Fibroblast of skin of right quadriceps (primary cell): ENCODE data around the gene CGRRF1.

ENCODE experiments used
- DNase-seq: peaks from one replicate; pipeline ENCODE4 v3.0.0-alpha.2; 2013

Gene CGRRF1

GRCh38 chr14:54509546-54510501 is at the start of gene CGRRF1:
CGRRF1 (plus strand) TSS chr14:54509906; CDS start chr14:54509960, 54 bp downstream.
- peak; percentile 99 for DNase-seq

GRCh38 chr14:54462048-54462447 is 47.7 kb upstream of the CGRRF1 start:
- DNase-seq = no peak

GRCh38 chr14:54465654-54466053 is 44.1 kb upstream of the CGRRF1 start:
- no peak for DNase-seq

GRCh38 chr14:54467280-54467679 is 42.4 kb upstream of the CGRRF1 start:
- DNase-seq = no peak

- DNase-seq = no peak
Measured at GRCh38 chr14:54470701-54471100, 39.0 kb upstream of the CGRRF1 start.

GRCh38 chr14:54471641-54472040 is 38.1 kb upstream of the CGRRF1 start:
- no peak for DNase-seq

- DNase-seq = no peak
Measured at GRCh38 chr14:54472315-54472714, 37.4 kb upstream of the CGRRF1 start.

GRCh38 chr14:54474232-54474793 is 35.4 kb upstream of the CGRRF1 start:
- no peak for DNase-seq

- DNase-seq = peak; percentile 33
Measured at GRCh38 chr14:54475187-54475899, 34.4 kb upstream of the CGRRF1 start.

GRCh38 chr14:54475911-54476310 is 33.8 kb upstream of the CGRRF1 start:
- DNase-seq = peak; percentile 38

- DNase-seq = no peak
Measured at GRCh38 chr14:54478636-54479215, 31.0 kb upstream of the CGRRF1 start.

- no peak for DNase-seq
Measured at GRCh38 chr14:54480830-54481562, 28.7 kb upstream of the CGRRF1 start.

GRCh38 chr14:54481695-54482094 is 28.0 kb upstream of the CGRRF1 start:
- DNase-seq = no peak

GRCh38 chr14:54483073-54483745 is 26.5 kb upstream of the CGRRF1 start:
- no peak for DNase-seq

- DNase-seq = no peak
Measured at GRCh38 chr14:54483846-54484245, 25.9 kb upstream of the CGRRF1 start.

GRCh38 chr14:54486685-54487084 is 23.0 kb upstream of the CGRRF1 start:
- peak; percentile 32 for DNase-seq

- DNase-seq = peak; percentile 42
Measured at GRCh38 chr14:54487771-54488170, 21.9 kb upstream of the CGRRF1 start.

GRCh38 chr14:54488318-54488645 is 21.4 kb upstream of the CGRRF1 start:
- no peak for DNase-seq

- DNase-seq = peak; percentile 94
Measured at GRCh38 chr14:54488646-54489317, 20.9 kb upstream of the CGRRF1 start, which contains the start of gene GMFB. GMFB (minus strand) TSS chr14:54488980; CDS start chr14:54488927, 53 bp downstream.

- no peak for DNase-seq
Measured at GRCh38 chr14:54489318-54489683, 20.4 kb upstream of the CGRRF1 start.

- DNase-seq = no peak
Measured at GRCh38 chr14:54489731-54490444, 19.8 kb upstream of the CGRRF1 start.
